ENCODE data around the gene TALDO1.
"Not testable (repeated sequence)": the region's sequence is repeated elsewhere in the genome, so short reads cannot be mapped to it uniquely, and the experiment has no call there.

Gene TALDO1

GRCh38 chr11:719214-720016 is 27.8 kb upstream of the TALDO1 start:
- DNase-seq, result no peak

- DNase-seq, result no peak
Observed at GRCh38 chr11:720017-720641, 27.1 kb upstream of the TALDO1 start.

GRCh38 chr11:720642-721246 is 26.5 kb upstream of the TALDO1 start:
- DNase-seq, result no peak

- no peak for DNase-seq
Observed at GRCh38 chr11:721247-721740, 26.0 kb upstream of the TALDO1 start.

GRCh38 chr11:721741-722345 is 25.4 kb upstream of the TALDO1 start:
- DNase-seq, result no peak

- DNase-seq, result no peak
Observed at GRCh38 chr11:722346-722811, 24.9 kb upstream of the TALDO1 start.

- no peak for DNase-seq
Observed at GRCh38 chr11:723120-723883, 24.0 kb upstream of the TALDO1 start.

- DNase-seq, result no peak
Observed at GRCh38 chr11:724049-724777, 23.1 kb upstream of the TALDO1 start.

- DNase-seq, result no peak
Observed at GRCh38 chr11:724778-725386, 22.4 kb upstream of the TALDO1 start.

- DNase-seq, result no peak
Observed at GRCh38 chr11:725624-726202, 21.6 kb upstream of the TALDO1 start.

- DNase-seq, result no peak
Observed at GRCh38 chr11:726278-727220, 20.7 kb upstream of the TALDO1 start.

- no peak for DNase-seq
Observed at GRCh38 chr11:727281-727701, 20.0 kb upstream of the TALDO1 start.

GRCh38 chr11:727859-728748 is 19.2 kb upstream of the TALDO1 start:
- no peak for DNase-seq

GRCh38 chr11:728901-729491 is 18.3 kb upstream of the TALDO1 start:
- DNase-seq, result no peak

GRCh38 chr11:729492-730074 is 17.7 kb upstream of the TALDO1 start:
- DNase-seq, result no peak

GRCh38 chr11:733072-733471 is 14.2 kb upstream of the TALDO1 start:
- DNase-seq, result no peak

- not testable (repeated sequence) for DNase-seq
Observed at GRCh38 chr11:734541-734940, 12.7 kb upstream of the TALDO1 start.

- DNase-seq, result no peak
Observed at GRCh38 chr11:737366-737765, 9.9 kb upstream of the TALDO1 start.

Measured in NCI-H1048 (cell line).